HepG2 (cell line): Measurements from ENCODE around the gene PYGO1. TPM values are rescaled to one million over a fixed set of nuclear protein-coding genes. Genes with fewer than 3 reads are reported as not detected.

ENCODE experiments used
- CHCHD3 ChIP-seq: sonication (generic); formaldehyde crosslinking; IDR thresholded peaks from 2 replicates; pipeline ENCODE4 v1.8.0; 2022; ENCODE audit warnings: mild to moderate bottlenecking, missing genetic modification reagents, moderate library complexity
- DMAP1 ChIP-seq: IDR thresholded peaks from 2 replicates; pipeline ENCODE4 v1.6.1; 2016
- ELF1 ChIP-seq: sonication (generic); formaldehyde crosslinking; IDR thresholded peaks from 2 replicates; pipeline ENCODE4 v1.4.0; 2020; ENCODE audit warnings: missing genetic modification reagents
- ETV5 ChIP-seq: IDR thresholded peaks from 2 replicates; pipeline ENCODE4 v1.6.1; 2018; ENCODE audit warnings: missing biosample characterization, missing genetic modification reagents, inconsistent platforms, borderline replicate concordance
- FOXK1 ChIP-seq: sonication (generic); formaldehyde crosslinking; IDR thresholded peaks from 2 replicates; pipeline ENCODE4 v1.4.0; 2020; ENCODE audit warnings: low read depth, missing genetic modification reagents, borderline replicate concordance
- PHF8 ChIP-seq: sonication (generic); formaldehyde crosslinking; IDR thresholded peaks from 2 replicates; pipeline ENCODE4 v1.5.0; 2020; ENCODE audit warnings: missing genetic modification reagents
- POLR2A ChIP-seq, 2 experiments: IDR thresholded peaks; 2 replicates each; pipeline ENCODE4 v1.6.1; 2011; ENCODE audit warnings: low read depth in 2 of 2, low read length in 2 of 2, mild to moderate bottlenecking in 1 of 2, moderate library complexity in 1 of 2; ENCODE audit not compliant: insufficient read depth in 1 of 2
- TGIF2 ChIP-seq: IDR thresholded peaks from 2 replicates; pipeline ENCODE4 v1.6.1; 2016; ENCODE audit warnings: control low read depth, missing compliant biosample characterization
- XRCC5 ChIP-seq: fragments of 200-400 bp; formaldehyde crosslinking; optimal IDR thresholded peaks from 2 replicates; pipeline ENCODE3; 2017; ENCODE audit warnings: mild to moderate bottlenecking, low read length
- ZFP1 ChIP-seq: IDR thresholded peaks from 2 replicates; pipeline ENCODE4 v1.6.1; 2016
- ZFX ChIP-seq: sonication (generic); formaldehyde crosslinking; IDR thresholded peaks from 2 replicates; pipeline ENCODE4 v1.4.0; 2020; ENCODE audit warnings: mild to moderate bottlenecking, low read depth, missing genetic modification reagents, moderate library complexity
- ZNF143 ChIP-seq: sonication (generic); formaldehyde crosslinking; IDR thresholded peaks from 2 replicates; pipeline ENCODE4 v1.4.0; 2020; ENCODE audit warnings: missing genetic modification reagents
- ZNF350 ChIP-seq: sonication (generic); formaldehyde crosslinking; IDR thresholded peaks from 2 replicates; pipeline ENCODE4 v1.4.0; 2020; ENCODE audit warnings: mild to moderate bottlenecking, low read depth, missing genetic modification reagents, borderline replicate concordance
- polyA plus RNA-seq, 8 experiments: library from polyadenylated mRNA; depleted of rRNA in 3 of 8; stranded (reverse) in 7 of 8; unstranded in 1 of 8; fragments of >200 nt; fragmentation: Illumina TruSeq in 4 of 8; extraction: Trizol in 4 of 8; gene quantifications; 2 replicates each; pipeline versions ENCODE4 v1.2.1 to v1.2.3, GENCODE V29; 2011 to 2016; ENCODE audit warnings: low read depth in 4 of 8, missing spikeins in 1 of 8, mixed read lengths in 1 of 8; ENCODE audit not compliant: insufficient read depth in 1 of 8
- total RNA-seq, 5 experiments: library from RNA; depleted of rRNA; stranded (reverse); fragments of >200 nt; fragmentation: Illumina TruSeq; extraction: Trizol; gene quantifications; 2 replicates each; pipeline ENCODE4 v1.2.3, GENCODE V29; 2016; ENCODE audit warnings: low read depth in 1 of 5
- TF ChIP-seq, protein P1 (sequence below): sonication (generic); IDR thresholded peaks from 2 replicates; pipeline ENCODE4 v1.6.1; 2016; ENCODE audit warnings: low read depth, borderline replicate concordance
- TF ChIP-seq, protein P2 (sequence below): sonication (generic); formaldehyde crosslinking; conservative IDR thresholded peaks from 2 replicates; pipeline ENCODE4 v1.4.0; 2020; ENCODE audit warnings: missing genetic modification reagents
- TF ChIP-seq, protein P3 (sequence below): sonication (generic); formaldehyde crosslinking; IDR thresholded peaks from 2 replicates; pipeline ENCODE4 v1.5.1; 2020; ENCODE audit warnings: mild to moderate bottlenecking, moderate library complexity, missing genetic modification reagents

PYGO1 gene
- total and polyA plus RNA-seq, 2 of the 13 experiments (the other 11 are each of a cell fraction or from before 2014, with no cell fraction given) = 1.1 to 1.8 TPM

DNA sequence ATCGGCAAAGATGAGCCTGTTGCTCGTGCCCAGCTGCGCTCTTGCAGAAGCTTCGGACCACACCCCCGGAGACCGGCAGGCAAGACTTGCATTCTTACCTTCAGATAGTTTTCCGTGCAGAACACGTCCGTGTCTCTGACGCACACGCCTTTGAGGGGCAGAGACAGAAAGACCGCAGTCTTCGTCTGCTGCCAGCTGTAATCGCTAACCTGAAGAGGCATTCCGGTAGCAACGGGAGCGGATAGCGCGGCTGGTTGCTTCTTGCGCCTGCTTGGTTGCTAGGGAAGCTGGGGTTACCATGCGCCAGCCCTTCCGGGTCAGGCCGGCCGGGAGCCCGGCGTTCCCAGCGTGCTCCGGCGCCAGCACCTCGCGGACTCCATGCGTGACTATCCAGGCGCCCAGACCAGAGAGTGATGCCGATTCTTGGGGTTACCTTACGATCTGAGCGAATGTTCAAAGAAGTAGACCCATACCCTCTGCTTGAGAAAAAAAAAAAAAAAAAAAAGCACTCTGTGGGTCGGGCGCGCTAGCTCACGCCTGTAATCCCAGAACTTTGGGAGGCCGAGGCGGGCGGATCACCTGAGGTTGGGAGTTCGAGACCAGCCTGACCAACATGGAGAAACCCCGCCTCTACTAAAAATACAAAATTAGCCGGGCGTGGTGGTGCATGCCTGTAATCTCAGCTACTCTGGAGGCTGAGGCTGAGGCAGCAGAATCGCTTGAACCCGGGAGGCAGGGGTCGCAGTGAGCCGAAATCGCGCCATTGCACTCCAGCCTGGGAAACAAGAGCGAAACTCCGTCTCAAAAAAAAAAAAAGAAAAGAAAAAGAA lies 89.8 kb downstream of the PYGO1 start (continued):
- TF ChIP-seq CHCHD3 (0 out of 2 replicates have a peak, but pooled peaks have one; percentile 31), ZNF350 (CRISPR knock-in tag) (peak; percentile 42; the same call in 1 of the 2 replicates), DMAP1 (CRISPR knock-in tag) (peak; percentile 52), FOXK1 (CRISPR knock-in tag) (0 out of 2 replicates have a peak, but pooled peaks have one; percentile 12), ZFP1 (CRISPR knock-in tag) (0 out of 2 replicates have a peak, but pooled peaks have one; percentile 57), ELF1 (CRISPR knock-in tag) (peak; percentile 93), ZFX (CRISPR knock-in tag) (peak; percentile 57; the same call in 1 of the 2 replicates), POLR2A (IDR thresholded peaks at IDR 0.05; ENCODE audit: insufficient read depth in 1 of 2, low read depth in 2 of 2, low read length in 2 of 2) (peak in 1 of 2 experiments; percentile 26; a peak in 1 of 4 replicates), ZNF143 (peak; percentile 86), TGIF2 (CRISPR knock-in tag) (peak; percentile 61), ETV5 (CRISPR knock-in tag) (peak; percentile 33; the same call in 1 of the 2 replicates), PHF8 (CRISPR knock-in tag) (peak; percentile 54; the same call in 1 of the 2 replicates), XRCC5 (peak; percentile 58)
- TF ChIP-seq, protein P1, sequence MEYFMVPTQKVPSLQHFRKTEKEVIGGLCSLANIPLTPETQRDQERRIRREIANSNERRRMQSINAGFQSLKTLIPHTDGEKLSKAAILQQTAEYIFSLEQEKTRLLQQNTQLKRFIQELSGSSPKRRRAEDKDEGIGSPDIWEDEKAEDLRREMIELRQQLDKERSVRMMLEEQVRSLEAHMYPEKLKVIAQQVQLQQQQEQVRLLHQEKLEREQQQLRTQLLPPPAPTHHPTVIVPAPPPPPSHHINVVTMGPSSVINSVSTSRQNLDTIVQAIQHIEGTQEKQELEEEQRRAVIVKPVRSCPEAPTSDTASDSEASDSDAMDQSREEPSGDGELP = peak; percentile 31; the same call in 1 of the 2 replicates
- TF ChIP-seq, protein P2, sequence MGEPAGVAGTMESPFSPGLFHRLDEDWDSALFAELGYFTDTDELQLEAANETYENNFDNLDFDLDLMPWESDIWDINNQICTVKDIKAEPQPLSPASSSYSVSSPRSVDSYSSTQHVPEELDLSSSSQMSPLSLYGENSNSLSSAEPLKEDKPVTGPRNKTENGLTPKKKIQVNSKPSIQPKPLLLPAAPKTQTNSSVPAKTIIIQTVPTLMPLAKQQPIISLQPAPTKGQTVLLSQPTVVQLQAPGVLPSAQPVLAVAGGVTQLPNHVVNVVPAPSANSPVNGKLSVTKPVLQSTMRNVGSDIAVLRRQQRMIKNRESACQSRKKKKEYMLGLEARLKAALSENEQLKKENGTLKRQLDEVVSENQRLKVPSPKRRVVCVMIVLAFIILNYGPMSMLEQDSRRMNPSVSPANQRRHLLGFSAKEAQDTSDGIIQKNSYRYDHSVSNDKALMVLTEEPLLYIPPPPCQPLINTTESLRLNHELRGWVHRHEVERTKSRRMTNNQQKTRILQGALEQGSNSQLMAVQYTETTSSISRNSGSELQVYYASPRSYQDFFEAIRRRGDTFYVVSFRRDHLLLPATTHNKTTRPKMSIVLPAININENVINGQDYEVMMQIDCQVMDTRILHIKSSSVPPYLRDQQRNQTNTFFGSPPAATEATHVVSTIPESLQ (CRISPR knock-in tag) = 0 out of 2 replicates have a peak, but pooled peaks have one; percentile 29
- TF ChIP-seq, protein P3, sequence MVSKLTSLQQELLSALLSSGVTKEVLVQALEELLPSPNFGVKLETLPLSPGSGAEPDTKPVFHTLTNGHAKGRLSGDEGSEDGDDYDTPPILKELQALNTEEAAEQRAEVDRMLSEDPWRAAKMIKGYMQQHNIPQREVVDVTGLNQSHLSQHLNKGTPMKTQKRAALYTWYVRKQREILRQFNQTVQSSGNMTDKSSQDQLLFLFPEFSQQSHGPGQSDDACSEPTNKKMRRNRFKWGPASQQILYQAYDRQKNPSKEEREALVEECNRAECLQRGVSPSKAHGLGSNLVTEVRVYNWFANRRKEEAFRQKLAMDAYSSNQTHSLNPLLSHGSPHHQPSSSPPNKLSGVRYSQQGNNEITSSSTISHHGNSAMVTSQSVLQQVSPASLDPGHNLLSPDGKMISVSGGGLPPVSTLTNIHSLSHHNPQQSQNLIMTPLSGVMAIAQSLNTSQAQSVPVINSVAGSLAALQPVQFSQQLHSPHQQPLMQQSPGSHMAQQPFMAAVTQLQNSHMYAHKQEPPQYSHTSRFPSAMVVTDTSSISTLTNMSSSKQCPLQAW (CRISPR knock-in tag) = peak; percentile 69
